Measurements from ENCODE around the gene ABCC1.

DNA sequence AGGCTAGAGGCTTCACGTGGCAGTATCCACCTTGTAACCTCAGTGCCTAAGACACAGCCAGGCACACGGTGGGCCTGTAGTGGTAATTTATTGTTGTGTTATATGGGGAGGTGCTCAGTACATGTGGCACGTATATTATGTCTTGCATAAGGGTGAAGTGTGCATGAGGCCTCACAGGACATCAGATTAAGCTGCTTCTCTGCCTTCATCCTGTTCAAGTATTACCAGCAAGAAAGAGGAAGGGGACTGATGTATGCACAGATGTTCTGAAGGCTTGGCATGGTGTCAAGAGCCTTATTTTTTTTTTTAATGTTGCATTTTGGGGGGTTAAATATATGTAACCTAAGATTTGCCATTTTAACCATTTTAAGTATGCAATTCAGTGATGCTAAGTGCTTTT, 71.6 kb downstream of the ABCC1 start:
- TF ChIP-seq, protein P1, sequence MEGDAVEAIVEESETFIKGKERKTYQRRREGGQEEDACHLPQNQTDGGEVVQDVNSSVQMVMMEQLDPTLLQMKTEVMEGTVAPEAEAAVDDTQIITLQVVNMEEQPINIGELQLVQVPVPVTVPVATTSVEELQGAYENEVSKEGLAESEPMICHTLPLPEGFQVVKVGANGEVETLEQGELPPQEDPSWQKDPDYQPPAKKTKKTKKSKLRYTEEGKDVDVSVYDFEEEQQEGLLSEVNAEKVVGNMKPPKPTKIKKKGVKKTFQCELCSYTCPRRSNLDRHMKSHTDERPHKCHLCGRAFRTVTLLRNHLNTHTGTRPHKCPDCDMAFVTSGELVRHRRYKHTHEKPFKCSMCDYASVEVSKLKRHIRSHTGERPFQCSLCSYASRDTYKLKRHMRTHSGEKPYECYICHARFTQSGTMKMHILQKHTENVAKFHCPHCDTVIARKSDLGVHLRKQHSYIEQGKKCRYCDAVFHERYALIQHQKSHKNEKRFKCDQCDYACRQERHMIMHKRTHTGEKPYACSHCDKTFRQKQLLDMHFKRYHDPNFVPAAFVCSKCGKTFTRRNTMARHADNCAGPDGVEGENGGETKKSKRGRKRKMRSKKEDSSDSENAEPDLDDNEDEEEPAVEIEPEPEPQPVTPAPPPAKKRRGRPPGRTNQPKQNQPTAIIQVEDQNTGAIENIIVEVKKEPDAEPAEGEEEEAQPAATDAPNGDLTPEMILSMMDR (IDR thresholded peaks at IDR 0.05; ENCODE audit: low read depth, low read length), result no peak
- no peak for TF ChIP-seq EZH2phosphoT487 (IDR thresholded peaks at IDR 0.05; ENCODE audit: low read depth)
